Mesenchymal stem cell (in vitro differentiated cells and primary cell): Measurements from ENCODE around the gene CEACAM19.

Experiments
- DNase-seq: peaks from one replicate; pipeline ENCODE4 v3.0.0-alpha.2; 2013
- H2AFZ ChIP-seq: one replicate; pipeline ENCODE4 v1.6.1; 2013; ENCODE audit warnings: low read depth, mild to moderate bottlenecking, control low read depth, inconsistent platforms, low read length, moderate library complexity
- H2AK5ac ChIP-seq: 2 replicates; pipeline ENCODE4 v1.6.1; 2013; ENCODE audit warnings: low read length, moderate library complexity, mild to moderate bottlenecking, inconsistent platforms; ENCODE audit not compliant: severe bottlenecking
- H2BK120ac ChIP-seq: one replicate; pipeline ENCODE4 v1.6.1; 2013; ENCODE audit warnings: low read depth, mild to moderate bottlenecking, inconsistent platforms, low read length, moderate library complexity
- H2BK12ac ChIP-seq, 2 experiments: one replicate each; pipeline ENCODE4 v1.6.1; 2013; ENCODE audit warnings: inconsistent platforms in 2 of 2, low read length in 2 of 2, mild to moderate bottlenecking in 2 of 2, moderate library complexity in 2 of 2, control low read depth in 1 of 2
- H2BK15ac ChIP-seq: one replicate; pipeline ENCODE4 v1.6.1; 2013; ENCODE audit warnings: mild to moderate bottlenecking, low read depth, inconsistent platforms; ENCODE audit not compliant: poor library complexity, severe bottlenecking
- H2BK5ac ChIP-seq: 2 replicates; pipeline ENCODE4 v1.6.1; 2013; ENCODE audit warnings: low read depth, mild to moderate bottlenecking, low read length, control low read depth, inconsistent platforms; ENCODE audit not compliant: poor library complexity, severe bottlenecking
- H3K14ac ChIP-seq, 2 experiments: one replicate each; pipeline ENCODE4 v1.6.1; 2013; ENCODE audit warnings: inconsistent platforms in 2 of 2, low read length in 2 of 2, control low read depth in 1 of 2, mild to moderate bottlenecking in 1 of 2, moderate library complexity in 1 of 2
- H3K18ac ChIP-seq, 2 experiments: one replicate each; pipeline ENCODE4 v1.6.1; 2013; ENCODE audit warnings: inconsistent platforms in 2 of 2, low read length in 2 of 2, control low read depth in 1 of 2, low read depth in 1 of 2, mild to moderate bottlenecking in 1 of 2
- H3K23ac ChIP-seq, 2 experiments: one replicate each; pipeline ENCODE4 v1.6.1; 2013; ENCODE audit warnings: inconsistent platforms in 2 of 2, low read length in 2 of 2, mild to moderate bottlenecking in 2 of 2, moderate library complexity in 2 of 2, control low read depth in 1 of 2
- H3K27ac ChIP-seq: 2 replicates; pipeline ENCODE4 v1.5.1; 2013; ENCODE audit warnings: mild to moderate bottlenecking, moderate library complexity, low read length, control low read depth, inconsistent platforms; ENCODE audit not compliant: poor library complexity, severe bottlenecking
- H3K27me3 ChIP-seq, 2 experiments: 2 replicates each; pipeline versions ENCODE4 v1.6.1 to v1.7.0; 2013; ENCODE audit warnings: low read length in 2 of 2, mild to moderate bottlenecking in 2 of 2, moderate library complexity in 2 of 2, control low read depth in 1 of 2, inconsistent platforms in 1 of 2; ENCODE audit not compliant: control insufficient read depth in 1 of 2, insufficient read depth in 1 of 2
- H3K36me3 ChIP-seq, 2 experiments: 2 replicates each; pipeline versions ENCODE4 v1.6.1 to v1.7.0; 2013; ENCODE audit warnings: low read length in 2 of 2, control low read depth in 1 of 2, inconsistent platforms in 1 of 2, low read depth in 1 of 2, mild to moderate bottlenecking in 1 of 2; ENCODE audit not compliant: insufficient read depth in 2 of 2, control insufficient read depth in 1 of 2
- H3K4ac ChIP-seq, 2 experiments: one replicate each; pipeline ENCODE4 v1.6.1; 2013; ENCODE audit warnings: inconsistent platforms in 2 of 2, low read length in 2 of 2, mild to moderate bottlenecking in 2 of 2, moderate library complexity in 2 of 2, control low read depth in 1 of 2, low read depth in 1 of 2
- H3K4me1 ChIP-seq: 2 replicates; pipeline ENCODE4 v1.6.1; 2013; ENCODE audit warnings: low read depth, low read length, control low read depth; ENCODE audit not compliant: control insufficient read depth, insufficient read depth
- H3K4me2 ChIP-seq: 2 replicates; pipeline ENCODE4 v1.6.1; 2013; ENCODE audit warnings: low read length, mild to moderate bottlenecking, inconsistent platforms; ENCODE audit not compliant: poor library complexity, severe bottlenecking
- H3K4me3 ChIP-seq, 2 experiments: 2 replicates each; pipeline versions ENCODE4 v1.5.1 to v1.7.0; 2013; ENCODE audit warnings: low read length in 2 of 2, mild to moderate bottlenecking in 2 of 2, control low read depth in 1 of 2, low read depth in 1 of 2; ENCODE audit not compliant: insufficient read depth in 1 of 2
- H3K79me1 ChIP-seq: replicated peaks from 2 replicates; pipeline ENCODE4 v1.6.1; 2013; ENCODE audit warnings: mild to moderate bottlenecking, control low read depth, low read length, inconsistent platforms; ENCODE audit not compliant: poor library complexity, severe bottlenecking
- H3K9ac ChIP-seq: 2 replicates; pipeline ENCODE4 v1.7.0; 2013; ENCODE audit warnings: mild to moderate bottlenecking, low read length, moderate library complexity
- H3K9me3 ChIP-seq: 2 replicates; pipeline ENCODE4 v1.7.0; 2013; ENCODE audit warnings: mild to moderate bottlenecking, low read length; ENCODE audit not compliant: control insufficient read depth
- H4K8ac ChIP-seq: one replicate; pipeline ENCODE4 v1.6.1; 2013; ENCODE audit warnings: inconsistent platforms, mild to moderate bottlenecking, low read length, moderate library complexity
- H4K91ac ChIP-seq: one replicate; pipeline ENCODE4 v1.6.1; 2013; ENCODE audit warnings: mild to moderate bottlenecking, low read length, inconsistent platforms
- WGBS: methylation state at CpG from one replicate; pipeline ENCODE4 v1.1.7; 2013; ENCODE audit warnings: mixed read lengths; 5-methylcytosine and 5-hydroxymethylcytosine counted together

The CEACAM19 gene

GRCh38 chr19:44645407-44646048 lies 25.8 kb upstream of the CEACAM19 start:
- Histone ChIP-seq H3K14ac (no peak overlapping the region), H3K4me3 (no peak overlapping the region), H3K18ac (no peak overlapping the region), H2BK5ac (no peak overlapping the region), H4K8ac (no peak overlapping the region), H2BK12ac (no peak overlapping the region), H2AFZ (no peak overlapping the region), H3K9ac (no peak overlapping the region), H2BK120ac (no peak overlapping the region), H4K91ac (no peak overlapping the region), H3K23ac (no peak overlapping the region), H3K9me3 (no peaks in the 10 kb centered on the region), H3K4me1 (peaks cover 20% of the 10 kb centered on the region), H2AK5ac (no peak overlapping the region), H3K36me3 (peaks cover 24 to 40% of the 10 kb centered on the region in 2 experiments), H2BK15ac (no peak overlapping the region), H3K79me1 (peaks cover 32% of the 10 kb centered on the region), H3K4me2 (peak overlapping the region; percentile 8), H3K27ac (no peak overlapping the region), H3K4ac (no peak overlapping the region), H3K27me3 (peaks cover 0 to 2% of the 10 kb centered on the region in 2 experiments)
- 94% methylated on average over 7 of the region's 8 CpGs for WGBS
- DNase-seq = peak; percentile 18

GRCh38 chr19:44646049-44646416 lies 25.2 kb upstream of the CEACAM19 start:
- H3K9me3 ChIP-seq = no peaks in the 10 kb centered on the region
- H3K36me3 ChIP-seq = peaks cover 29 to 45% of the 10 kb centered on the region in 2 experiments
- no peak overlapping the region for H3K27ac ChIP-seq
- H3K79me1 ChIP-seq = peaks cover 32% of the 10 kb centered on the region
- no peak overlapping the region for H2BK120ac ChIP-seq
- peak overlapping the region; percentile 4 for H3K4me2 ChIP-seq
- H3K4me3 ChIP-seq = no peak overlapping the region
- no peak overlapping the region for H3K23ac ChIP-seq
- peaks cover 19% of the 10 kb centered on the region for H3K4me1 ChIP-seq
- H4K91ac ChIP-seq = no peak overlapping the region
- no peak overlapping the region for H3K14ac ChIP-seq
- H2AFZ ChIP-seq = no peak overlapping the region
- H3K18ac ChIP-seq = no peak overlapping the region
- no peak overlapping the region for H2BK15ac ChIP-seq
- WGBS = 89% methylated on average over 3 of the region's 3 CpGs
- no peak overlapping the region for H3K4ac ChIP-seq
- H2BK5ac ChIP-seq = no peak overlapping the region
- peaks cover 0 to 2% of the 10 kb centered on the region in 2 experiments for H3K27me3 ChIP-seq
- H2AK5ac ChIP-seq = no peak overlapping the region
- H3K9ac ChIP-seq = no peak overlapping the region
- no peak overlapping the region for H2BK12ac ChIP-seq
- no peak for DNase-seq
- H4K8ac ChIP-seq = no peak overlapping the region

GRCh38 chr19:44647144-44647543 lies 24.1 kb upstream of the CEACAM19 start:
- Histone ChIP-seq H4K8ac (no peak overlapping the region), H2BK5ac (no peak overlapping the region), H3K4ac (no peak overlapping the region), H2AFZ (no peak overlapping the region), H3K18ac (no peak overlapping the region), H3K23ac (no peak overlapping the region), H3K9me3 (no peaks in the 10 kb centered on the region), H3K9ac (no peak overlapping the region), H2BK120ac (no peak overlapping the region), H3K27ac (no peak overlapping the region), H3K14ac (no peak overlapping the region), H2BK15ac (no peak overlapping the region), H3K79me1 (peaks cover 32% of the 10 kb centered on the region), H3K27me3 (peaks cover 0 to 2% of the 10 kb centered on the region in 2 experiments), H2AK5ac (no peak overlapping the region), H2BK12ac (no peak overlapping the region), H3K36me3 (peaks cover 37 to 56% of the 10 kb centered on the region in 2 experiments), H3K4me1 (peaks cover 17% of the 10 kb centered on the region), H3K4me3 (no peak overlapping the region), H4K91ac (no peak overlapping the region), H3K4me2 (no peak overlapping the region)
- 95% methylated on average over 31 of the region's 31 CpGs for WGBS
- no peak for DNase-seq

DNA sequence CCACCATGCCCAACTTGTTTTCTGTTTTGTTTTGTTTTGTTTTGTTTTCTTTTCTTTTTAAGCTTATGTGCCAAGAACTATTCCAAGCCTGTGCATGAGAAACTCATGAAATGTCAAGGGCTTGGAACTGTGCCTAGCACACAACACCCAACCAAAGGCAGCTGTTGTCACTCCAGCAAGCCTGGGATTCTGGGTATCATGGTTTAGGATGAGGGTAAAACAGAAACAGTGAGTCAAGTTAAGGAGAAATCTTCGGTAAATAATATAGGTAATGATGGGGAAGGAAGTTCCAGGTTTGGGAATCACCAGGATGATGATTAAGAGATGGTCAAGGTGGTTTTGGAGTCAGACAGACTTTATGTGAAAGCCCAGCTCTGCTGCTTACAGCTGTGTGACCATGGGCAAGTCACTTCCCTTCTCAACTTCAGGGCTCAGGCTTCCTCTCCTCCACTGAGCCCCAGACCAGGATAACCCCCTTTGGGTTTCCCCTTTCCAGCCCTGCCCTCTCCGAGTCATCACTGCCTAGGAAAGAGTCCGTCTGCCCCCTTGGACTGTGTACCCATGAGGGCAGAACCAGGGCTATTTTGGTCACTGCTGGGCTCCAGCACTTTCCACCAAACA lies 22.5 kb upstream of the CEACAM19 start:
- H3K4me1 ChIP-seq = peaks cover 12% of the 10 kb centered on the region
- no peaks in the 10 kb centered on the region for H3K27me3 ChIP-seq
- no peak overlapping the region for H2BK12ac ChIP-seq
- H3K79me1 ChIP-seq = peaks cover 34% of the 10 kb centered on the region
- no peak overlapping the region for H3K9ac ChIP-seq
- no peaks in the 10 kb centered on the region for H3K9me3 ChIP-seq
- no peak overlapping the region for H4K91ac ChIP-seq
- peak overlapping the region; percentile 51 for H2AK5ac ChIP-seq
- no peak overlapping the region for H3K4me3 ChIP-seq
- no peak overlapping the region for H2BK15ac ChIP-seq
- no peak overlapping the region for H3K4ac ChIP-seq
- no peak overlapping the region for H3K18ac ChIP-seq
- H2AFZ ChIP-seq = no peak overlapping the region
- peak; percentile 56 for DNase-seq
- no peak overlapping the region for H3K4me2 ChIP-seq
- WGBS = 91% methylated on average over 3 of the region's 3 CpGs
- H2BK5ac ChIP-seq = no peak overlapping the region
- no peak overlapping the region for H2BK120ac ChIP-seq
- no peak overlapping the region for H3K23ac ChIP-seq
- peaks cover 46 to 70% of the 10 kb centered on the region in 2 experiments for H3K36me3 ChIP-seq
- H3K14ac ChIP-seq = no peak overlapping the region
- no peak overlapping the region for H3K27ac ChIP-seq
- H4K8ac ChIP-seq = no peak overlapping the region
